GM18867 (cell line): Measurements from ENCODE around the gene MECP2.

Source experiments
- ATAC-seq: cut with Tn5 transposase; IDR thresholded peaks from one replicate; pipeline ENCODE4 v1.9.1; 2021; ENCODE audit warnings: mild to moderate bottlenecking, moderate library complexity; ENCODE audit not compliant: unreplicated experiment

The MECP2 gene

GRCh38 chrX:154038656-154039055, 58.9 kb downstream of the MECP2 start:
- ATAC-seq, result no peak

DNA sequence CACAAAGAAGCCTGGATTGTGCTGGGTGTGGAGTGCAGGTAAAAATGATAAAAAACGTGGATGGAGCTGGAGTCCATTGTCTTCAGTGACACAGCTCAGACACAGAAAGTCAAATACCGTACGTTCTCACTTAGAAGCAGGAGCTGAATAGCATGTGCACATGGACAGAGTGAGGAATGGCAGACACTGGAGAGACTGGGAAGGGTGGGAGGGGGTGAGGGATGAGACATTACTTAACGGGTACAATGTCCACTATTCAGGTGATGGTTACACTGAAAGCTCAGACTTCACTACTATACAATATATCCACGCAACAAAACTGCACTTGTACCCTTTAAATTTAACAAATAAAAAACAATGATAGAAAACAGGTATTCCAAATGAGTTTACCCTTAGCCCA, 59.8 kb downstream of the MECP2 start:
- ATAC-seq, result no peak

DNA sequence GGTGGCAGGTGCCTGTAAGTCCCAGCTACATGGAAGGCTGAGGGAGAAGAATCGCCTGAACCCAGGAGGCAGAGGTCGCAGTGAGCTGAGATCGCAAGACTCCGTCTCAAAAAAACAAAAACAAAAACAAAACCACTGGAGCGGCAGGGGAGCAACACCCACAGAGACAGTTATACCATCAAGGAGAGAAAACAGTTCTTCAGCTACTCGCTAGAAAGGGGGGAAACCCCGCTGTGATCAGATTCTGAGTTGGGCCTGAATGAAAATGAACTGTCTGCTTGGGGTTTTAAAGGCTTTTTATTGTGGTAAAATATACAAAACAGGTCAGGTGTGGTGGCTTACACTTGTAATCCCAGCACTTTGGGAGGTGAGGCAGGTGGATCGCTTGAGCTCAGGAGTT, 61.0 kb downstream of the MECP2 start:
- no peak for ATAC-seq

DNA sequence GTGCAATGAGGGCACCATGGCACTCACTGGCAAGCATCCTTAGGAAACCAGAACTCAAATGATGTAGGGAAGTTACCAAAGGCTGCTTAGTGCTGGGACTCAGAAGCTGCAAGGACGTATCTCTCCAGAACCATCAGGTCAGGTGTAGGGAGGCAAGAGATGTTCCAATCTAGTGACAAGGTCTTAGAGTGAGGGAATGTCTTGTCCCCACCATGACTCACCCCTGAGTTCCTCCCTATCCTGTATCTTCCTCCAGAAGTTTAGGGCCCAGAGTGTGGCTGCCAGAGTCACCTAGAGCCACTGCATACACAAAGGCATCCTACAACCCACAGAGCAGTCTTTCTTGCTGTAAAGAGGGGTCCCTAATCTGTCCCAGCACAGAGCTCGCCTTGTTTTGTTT, 63.7 kb downstream of the MECP2 start:
- no peak for ATAC-seq

- ATAC-seq, result no peak
Measured at GRCh38 chrX:154032653-154033052, 64.9 kb downstream of the MECP2 start.

- ATAC-seq, result no peak
Measured at GRCh38 chrX:154032160-154032559, 65.4 kb downstream of the MECP2 start.

DNA sequence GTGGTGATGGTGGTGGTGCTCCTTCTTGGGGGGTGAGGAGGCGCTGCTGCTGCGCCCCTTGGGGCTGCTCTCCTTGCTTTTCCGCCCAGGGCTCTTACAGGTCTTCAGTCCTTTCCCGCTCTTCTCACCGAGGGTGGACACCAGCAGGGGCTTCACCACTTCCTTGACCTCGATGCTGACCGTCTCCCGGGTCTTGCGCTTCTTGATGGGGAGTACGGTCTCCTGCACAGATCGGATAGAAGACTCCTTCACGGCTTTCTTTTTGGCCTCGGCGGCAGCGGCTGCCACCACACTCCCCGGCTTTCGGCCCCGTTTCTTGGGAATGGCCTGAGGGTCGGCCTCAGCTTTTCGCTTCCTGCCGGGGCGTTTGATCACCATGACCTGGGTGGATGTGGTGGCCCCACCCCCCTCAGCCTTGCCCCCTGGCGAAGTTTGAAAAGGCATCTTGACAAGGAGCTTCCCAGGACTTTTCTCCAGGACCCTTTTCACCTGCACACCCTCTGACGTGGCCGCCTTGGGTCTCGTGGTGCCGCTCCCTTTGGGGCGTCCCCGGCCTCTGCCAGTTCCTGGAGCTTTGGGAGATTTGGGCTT, 66.7 kb downstream of the MECP2 start:
- no peak for ATAC-seq

DNA sequence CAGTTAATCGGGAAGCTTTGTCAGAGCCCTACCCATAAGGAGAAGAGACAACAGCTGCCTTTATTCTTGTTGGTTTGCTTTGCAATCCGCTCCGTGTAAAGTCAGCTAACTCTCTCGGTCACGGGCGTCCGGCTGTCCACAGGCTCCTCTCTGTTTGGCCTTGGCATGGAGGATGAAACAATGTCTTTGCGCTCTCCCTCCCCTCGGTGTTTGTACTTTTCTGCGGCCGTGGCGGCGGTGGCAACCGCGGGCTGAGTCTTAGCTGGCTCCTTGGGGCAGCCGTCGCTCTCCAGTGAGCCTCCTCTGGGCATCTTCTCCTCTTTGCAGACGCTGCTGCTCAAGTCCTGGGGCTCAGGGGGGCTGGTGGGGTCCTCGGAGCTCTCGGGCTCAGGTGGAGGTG, 67.3 kb downstream of the MECP2 start:
- no peak for ATAC-seq

DNA sequence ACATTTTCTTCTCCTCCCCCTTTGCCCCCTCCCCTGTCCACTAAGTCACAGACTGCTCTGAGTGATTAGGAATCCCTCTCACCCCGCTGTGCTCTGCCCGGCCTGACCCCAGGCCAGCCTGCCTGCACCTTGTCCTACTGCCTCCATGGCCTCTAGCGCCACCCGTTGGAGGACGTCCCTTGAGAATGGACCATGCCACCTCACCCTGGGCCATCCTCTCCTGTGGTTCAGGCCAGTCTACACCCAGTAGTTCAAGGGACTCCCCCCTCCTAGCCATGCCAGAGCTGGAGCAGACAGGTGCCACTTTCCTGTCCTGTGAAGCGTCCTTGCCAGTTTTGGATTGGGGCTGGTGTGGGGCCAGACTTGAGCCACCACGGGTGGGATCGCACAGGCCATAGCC, 68.1 kb downstream of the MECP2 start:
- no peak for ATAC-seq

- ATAC-seq, result no peak
Measured at GRCh38 chrX:154028502-154029184, 68.9 kb downstream of the MECP2 start.

GRCh38 chrX:154027986-154028385, 69.5 kb downstream of the MECP2 start:
- no peak for ATAC-seq

DNA sequence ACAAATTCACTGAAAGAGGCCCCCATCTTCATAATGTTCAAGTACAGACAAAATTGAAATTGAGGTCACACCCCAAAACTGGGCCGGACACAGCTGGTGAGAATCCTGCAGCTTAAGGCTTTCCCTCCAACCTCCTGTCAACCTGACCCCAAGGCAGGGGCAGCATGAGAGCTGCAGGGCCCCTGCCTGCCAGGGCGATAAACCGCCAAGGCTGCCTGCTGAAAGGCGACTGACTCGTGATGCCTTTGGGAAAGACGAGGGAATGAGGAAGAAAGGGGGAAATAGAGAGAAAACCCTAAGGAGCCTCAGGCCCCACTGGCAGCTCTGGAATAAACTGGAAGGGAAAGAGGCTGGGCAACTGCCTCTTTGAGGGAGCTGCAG, 70.5 kb downstream of the MECP2 start:
- no peak for ATAC-seq

GRCh38 chrX:154026136-154027021, 71.1 kb downstream of the MECP2 start:
- ATAC-seq, result no peak

- no peak for ATAC-seq
Measured at GRCh38 chrX:154025230-154025629, 72.3 kb downstream of the MECP2 start.

DNA sequence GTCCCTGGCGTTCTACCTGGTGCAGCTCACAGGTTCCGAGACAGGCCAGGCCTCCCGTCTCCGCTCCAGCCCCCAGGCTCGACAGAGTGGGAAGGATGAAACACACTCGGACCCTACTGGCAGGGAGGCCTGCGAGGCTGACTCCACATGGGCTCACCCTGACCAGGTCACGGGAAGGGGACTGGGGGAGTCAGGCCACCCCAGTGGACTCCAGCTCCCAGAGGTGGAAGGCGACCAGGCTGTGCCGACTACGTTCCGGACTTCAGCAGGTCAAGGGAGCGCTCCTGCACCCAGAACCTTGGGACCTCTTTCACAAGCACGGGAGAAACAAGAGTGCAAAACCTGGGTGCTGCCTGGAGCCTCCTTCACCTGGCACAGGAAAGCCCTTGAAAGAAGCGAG, 73.2 kb downstream of the MECP2 start:
- ATAC-seq, result no peak

GRCh38 chrX:154023276-154024000, 74.1 kb downstream of the MECP2 start:
- ATAC-seq, result no peak

- no peak for ATAC-seq
Measured at GRCh38 chrX:154022108-154022507, 75.4 kb downstream of the MECP2 start.

GRCh38 chrX:154021131-154021611, 76.3 kb downstream of the MECP2 start:
- ATAC-seq, result no peak

DNA sequence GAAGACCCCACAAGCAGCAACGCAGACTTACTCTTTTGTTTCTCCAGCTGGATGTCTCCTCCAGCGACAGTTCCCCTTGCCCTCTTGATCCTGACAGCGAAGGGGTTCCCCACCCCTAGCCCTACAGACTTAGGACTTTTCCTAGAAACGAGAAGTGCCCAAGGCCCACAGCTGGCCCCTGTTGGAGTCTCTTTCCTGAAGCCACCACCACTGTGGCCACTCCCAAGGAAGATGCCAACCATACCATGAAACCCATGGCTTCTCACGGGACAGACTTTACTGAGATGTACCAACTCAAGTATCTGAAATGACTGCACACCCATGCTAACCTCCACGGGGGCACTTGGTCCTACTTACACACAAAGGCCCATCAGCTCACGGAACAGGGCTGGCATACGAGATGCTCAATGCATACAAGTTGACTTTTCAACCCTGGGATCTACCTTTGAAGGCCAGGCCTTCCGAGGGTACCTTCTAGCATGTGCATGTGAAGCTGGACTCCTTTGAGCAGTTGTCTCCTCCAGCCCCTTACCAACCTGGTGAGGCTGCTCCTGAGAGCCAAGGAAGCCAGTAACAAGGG, 76.9 kb downstream of the MECP2 start:
- peak; percentile 3 for ATAC-seq

GRCh38 chrX:154019633-154020528, 77.6 kb downstream of the MECP2 start, which contains the start of gene IRAK1:
TSS of gene IRAK1 (minus strand) at chrX:154019902. CDS start at chrX:154019812, 90 bp downstream.
- ATAC-seq, result peak; percentile 57
